Thoracic aorta (tissue), 2 donors: Measurements from ENCODE around the gene SPAG17. TPM values are rescaled to one million over a fixed set of nuclear protein-coding genes. Genes with fewer than 3 reads are reported as not detected.

ENCODE experiments used
- ATAC-seq: fragments of 150-250 bp; one replicate; pipeline ENCODE4 v1.8.0; 2017; ENCODE audit warnings: low read depth; ENCODE audit not compliant: insufficient number of reproducible peaks, low FRiP score
- DNase-seq: peaks from one replicate; pipeline ENCODE4 v3.0.0-alpha.2; 2020; ENCODE audit warnings: low spot score
- H3K27ac ChIP-seq, 2 donors: fragments of 200-600 bp; sonication (generic); 1 replicate in 1 of 2; 2 replicates in 1 of 2; pipeline ENCODE4 v1.5.1; 2016; ENCODE audit warnings: mild to moderate bottlenecking in 2 of 2, moderate library complexity in 2 of 2
- H3K27me3 ChIP-seq: fragments of 200-600 bp; sonication (generic); replicated peaks from 2 replicates; pipeline ENCODE4 v1.6.0; 2016; ENCODE audit warnings: mild to moderate bottlenecking; ENCODE audit not compliant: insufficient read depth
- H3K36me3 ChIP-seq: fragments of 200-600 bp; sonication (generic); one replicate; pipeline ENCODE4 v1.5.1; 2016
- H3K4me1 ChIP-seq, 2 donors: fragments of 200-600 bp; sonication (generic); 1 replicate in 1 of 2; 2 replicates in 1 of 2; pipeline versions ENCODE4 v1.5.1 to v1.6.0; 2016; ENCODE audit warnings: low read depth in 2 of 2, mild to moderate bottlenecking in 1 of 2; ENCODE audit not compliant: control insufficient read depth in 1 of 2
- H3K4me3 ChIP-seq: fragments of 200-600 bp; sonication (generic); 2 replicates; pipeline ENCODE4 v1.5.1; 2016; ENCODE audit warnings: mild to moderate bottlenecking
- H3K9me3 ChIP-seq: fragments of 200-600 bp; sonication (generic); 2 replicates; pipeline ENCODE4 v1.5.1; 2016
- total RNA-seq, 2 donors: library from RNA; depleted of rRNA; stranded (reverse); fragments of >200 nt; gene quantifications; one replicate each; pipeline versions ENCODE4 v1.1.0 to v1.2.3, GENCODE V29; 2016
- TF ChIP-seq, protein P1 (sequence below): fragments of 200-600 bp; sonication (generic); IDR thresholded peaks from one replicate; pipeline ENCODE4 v1.5.1; 2019; ENCODE audit warnings: antibody characterized with exemption

Gene SPAG17
- total RNA-seq, 2 donors from 2014 or later = not detected

- Histone ChIP-seq H3K27me3 (no peaks in the 10 kb centered on the region), H3K36me3 (no peaks in the 10 kb centered on the region)
Observed at GRCh38 chr1:118149799-118150198, 35.2 kb downstream of the SPAG17 start.

GRCh38 chr1:118148034-118148433 lies 37.0 kb downstream of the SPAG17 start:
- Histone ChIP-seq H3K9me3 (no peaks in the 10 kb centered on the region), H3K36me3 (no peaks in the 10 kb centered on the region), H3K4me3 (no peak overlapping the region), H3K4me1 (no peaks in the 10 kb centered on the region), H3K27ac (no peak overlapping the region), H3K27me3 (no peaks in the 10 kb centered on the region)
- no peak for DNase-seq
- no peak for ATAC-seq
- TF ChIP-seq, protein P1, sequence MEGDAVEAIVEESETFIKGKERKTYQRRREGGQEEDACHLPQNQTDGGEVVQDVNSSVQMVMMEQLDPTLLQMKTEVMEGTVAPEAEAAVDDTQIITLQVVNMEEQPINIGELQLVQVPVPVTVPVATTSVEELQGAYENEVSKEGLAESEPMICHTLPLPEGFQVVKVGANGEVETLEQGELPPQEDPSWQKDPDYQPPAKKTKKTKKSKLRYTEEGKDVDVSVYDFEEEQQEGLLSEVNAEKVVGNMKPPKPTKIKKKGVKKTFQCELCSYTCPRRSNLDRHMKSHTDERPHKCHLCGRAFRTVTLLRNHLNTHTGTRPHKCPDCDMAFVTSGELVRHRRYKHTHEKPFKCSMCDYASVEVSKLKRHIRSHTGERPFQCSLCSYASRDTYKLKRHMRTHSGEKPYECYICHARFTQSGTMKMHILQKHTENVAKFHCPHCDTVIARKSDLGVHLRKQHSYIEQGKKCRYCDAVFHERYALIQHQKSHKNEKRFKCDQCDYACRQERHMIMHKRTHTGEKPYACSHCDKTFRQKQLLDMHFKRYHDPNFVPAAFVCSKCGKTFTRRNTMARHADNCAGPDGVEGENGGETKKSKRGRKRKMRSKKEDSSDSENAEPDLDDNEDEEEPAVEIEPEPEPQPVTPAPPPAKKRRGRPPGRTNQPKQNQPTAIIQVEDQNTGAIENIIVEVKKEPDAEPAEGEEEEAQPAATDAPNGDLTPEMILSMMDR = no peak

More at GRCh38 chr1:118149799-118150198, 35.2 kb downstream of the SPAG17 start:
- TF ChIP-seq, protein P1 = no peak
- Histone ChIP-seq H3K4me1 (no peaks in the 10 kb centered on the region), H3K9me3 (no peaks in the 10 kb centered on the region), H3K27ac (no peak overlapping the region), H3K4me3 (no peak overlapping the region)
- DNase-seq = no peak
- no peak for ATAC-seq

DNA sequence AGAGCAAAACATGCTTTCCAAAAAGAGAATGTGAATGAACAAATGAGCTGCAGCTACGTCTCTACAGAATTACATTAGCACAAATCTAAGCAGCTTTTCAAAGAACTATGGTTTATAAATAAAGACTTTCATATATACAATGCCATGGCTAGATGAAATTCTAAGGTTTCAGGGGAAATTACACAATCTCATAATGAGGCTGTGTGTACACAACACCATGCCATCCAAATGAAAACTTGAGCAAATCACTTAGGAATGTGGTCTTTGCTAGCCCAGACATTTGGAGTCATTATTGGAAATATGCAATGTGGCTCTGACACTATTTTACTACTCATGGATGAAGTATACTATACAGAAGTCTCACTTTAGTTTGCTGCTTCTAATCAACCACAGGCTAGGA lies 37.5 kb downstream of the SPAG17 start:
- H3K4me3 ChIP-seq = no peak overlapping the region
- TF ChIP-seq, protein P1 = no peak
- H3K36me3 ChIP-seq = no peaks in the 10 kb centered on the region
- no peaks in the 10 kb centered on the region for H3K27me3 ChIP-seq
- ATAC-seq = no peak
- H3K4me1 ChIP-seq = no peaks in the 10 kb centered on the region
- DNase-seq = no peak
- H3K9me3 ChIP-seq = no peaks in the 10 kb centered on the region
- no peak overlapping the region for H3K27ac ChIP-seq

DNA sequence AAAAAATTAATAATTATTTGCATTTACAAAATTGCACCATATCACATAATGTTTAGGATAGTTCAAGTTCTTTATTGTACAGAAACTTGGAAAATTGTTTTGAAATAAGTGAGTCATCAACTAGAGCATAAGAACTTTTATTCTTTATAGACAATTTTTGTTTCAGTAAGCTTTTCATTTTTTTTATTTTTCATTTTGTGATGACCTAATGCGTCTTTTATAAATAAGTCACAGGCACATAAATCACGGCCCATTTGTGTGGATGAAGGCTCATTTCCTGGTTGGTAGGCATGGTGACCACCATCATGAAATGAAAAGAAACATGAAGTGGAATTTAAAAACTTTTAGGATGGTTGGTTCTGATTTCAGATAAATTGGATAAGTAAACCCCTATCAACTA lies 39.3 kb downstream of the SPAG17 start:
- H3K4me1 ChIP-seq = no peaks in the 10 kb centered on the region
- no peak for DNase-seq
- no peaks in the 10 kb centered on the region for H3K27me3 ChIP-seq
- H3K4me3 ChIP-seq = no peak overlapping the region
- no peaks in the 10 kb centered on the region for H3K9me3 ChIP-seq
- no peak overlapping the region for H3K27ac ChIP-seq
- no peak for ATAC-seq
- TF ChIP-seq, protein P1 = no peak
- H3K36me3 ChIP-seq = no peaks in the 10 kb centered on the region

DNA sequence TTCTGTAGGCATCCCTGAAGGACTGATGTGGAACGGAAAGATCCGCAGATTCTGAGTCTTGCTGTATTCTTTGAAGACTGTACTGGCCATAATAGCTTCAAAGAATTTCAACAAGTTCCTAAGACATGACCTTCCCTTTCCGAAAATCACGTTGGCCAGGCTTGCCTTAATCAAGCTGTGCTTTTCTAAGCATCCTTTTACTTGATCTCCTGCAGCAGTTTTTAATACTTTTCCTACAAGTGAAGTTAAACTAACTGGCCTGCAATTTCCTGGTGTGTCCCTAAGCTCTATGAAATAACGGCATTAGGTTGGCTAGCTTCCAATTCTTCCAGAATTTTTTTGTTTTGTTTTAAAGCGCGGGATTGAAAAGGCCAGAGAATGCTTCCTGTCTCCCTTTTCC lies 40.3 kb downstream of the SPAG17 start:
- TF ChIP-seq, protein P1 = no peak
- Histone ChIP-seq H3K4me3 (no peak overlapping the region), H3K27ac (no peak overlapping the region), H3K36me3 (no peaks in the 10 kb centered on the region), H3K9me3 (no peaks in the 10 kb centered on the region), H3K27me3 (no peaks in the 10 kb centered on the region), H3K4me1 (no peaks in the 10 kb centered on the region)
- no peak for ATAC-seq
- no peak for DNase-seq
